GM18873 (cell line): ENCODE measurements around the gene TFAP2A.

Source experiments
- ATAC-seq: cut with Tn5 transposase; IDR thresholded peaks from one replicate; pipeline ENCODE4 v1.9.1; 2021; ENCODE audit warnings: mild to moderate bottlenecking, moderate library complexity, moderate number of reproducible peaks; ENCODE audit not compliant: unreplicated experiment, low FRiP score

TFAP2A gene

GRCh38 chr6:10426781-10427279 lies 12.0 kb upstream of the TFAP2A start:
- no peak for ATAC-seq

- ATAC-seq, result peak; percentile 56
Measured at GRCh38 chr6:10425975-10426780, 11.3 kb upstream of the TFAP2A start.

- no peak for ATAC-seq
Measured at GRCh38 chr6:10425176-10425974, 10.5 kb upstream of the TFAP2A start.

GRCh38 chr6:10424040-10424439 lies 9.2 kb upstream of the TFAP2A start:
- no peak for ATAC-seq

GRCh38 chr6:10422737-10423034 lies 7.8 kb upstream of the TFAP2A start:
- no peak for ATAC-seq

- no peak for ATAC-seq
Measured at GRCh38 chr6:10421921-10422736, 7.3 kb upstream of the TFAP2A start.

- no peak for ATAC-seq
Measured at GRCh38 chr6:10421158-10421920, 6.5 kb upstream of the TFAP2A start.

GRCh38 chr6:10420546-10421157 lies 5.8 kb upstream of the TFAP2A start:
- ATAC-seq, result no peak

- ATAC-seq, result no peak
Measured at GRCh38 chr6:10419749-10420545, 5.1 kb upstream of the TFAP2A start.

GRCh38 chr6:10418862-10419748 lies 4.2 kb upstream of the TFAP2A start:
- ATAC-seq, result no peak

- ATAC-seq, result no peak
Measured at GRCh38 chr6:10418361-10418861, 3.5 kb upstream of the TFAP2A start.

- ATAC-seq, result no peak
Measured at GRCh38 chr6:10417681-10418104, 2.8 kb upstream of the TFAP2A start.

GRCh38 chr6:10416863-10417641 lies 2.2 kb upstream of the TFAP2A start:
- ATAC-seq, result no peak

- no peak for ATAC-seq
Measured at GRCh38 chr6:10416516-10416862, 1.6 kb upstream of the TFAP2A start.

GRCh38 chr6:10415617-10416480 lies 975 bp upstream of the TFAP2A start:
- ATAC-seq, result no peak
